Omental fat pad (tissue), 4 donors: ENCODE results near the gene RASGRP4. TPM values are rescaled to one million over a fixed set of nuclear protein-coding genes. Genes with fewer than 3 reads are reported as not detected.
"Not testable (repeated sequence)": the region's sequence is repeated elsewhere in the genome, so short reads cannot be mapped to it uniquely, and the experiment has no call there.

Experiments
- ATAC-seq: fragments of 150-250 bp; one replicate; pipeline ENCODE4 v1.9.1; 2016; ENCODE audit warnings: mild to moderate bottlenecking, moderate library complexity; ENCODE audit not compliant: low FRiP score
- DNase-seq: peaks from one replicate; pipeline ENCODE4 v3.0.0-alpha.2; 2019; ENCODE audit warnings: low spot score
- CTCF ChIP-seq, 3 donors: fragments of 450-650 bp; IDR thresholded peaks; one replicate each; pipeline ENCODE4 v1.5.1; 2016 to 2017; ENCODE audit warnings: antibody characterized with exemption in 3 of 3, mild to moderate bottlenecking in 3 of 3, moderate library complexity in 2 of 3
- total RNA-seq, 4 donors: library from RNA; depleted of rRNA; stranded (reverse); fragments of >200 nt; gene quantifications; one replicate each; pipeline ENCODE4 v1.1.0, GENCODE V29; 2016

Gene RASGRP4
- total RNA-seq, 4 donors from 2014 or later, result 5.8 to 27.6 (median 8.9) TPM

GRCh38 chr19:38437917-38438316 is 11.9 kb upstream of the RASGRP4 start:
- no peak for ATAC-seq
- no peak for DNase-seq
- TF ChIP-seq CTCF (IDR thresholded peaks at IDR 0.05), result no peak

DNA sequence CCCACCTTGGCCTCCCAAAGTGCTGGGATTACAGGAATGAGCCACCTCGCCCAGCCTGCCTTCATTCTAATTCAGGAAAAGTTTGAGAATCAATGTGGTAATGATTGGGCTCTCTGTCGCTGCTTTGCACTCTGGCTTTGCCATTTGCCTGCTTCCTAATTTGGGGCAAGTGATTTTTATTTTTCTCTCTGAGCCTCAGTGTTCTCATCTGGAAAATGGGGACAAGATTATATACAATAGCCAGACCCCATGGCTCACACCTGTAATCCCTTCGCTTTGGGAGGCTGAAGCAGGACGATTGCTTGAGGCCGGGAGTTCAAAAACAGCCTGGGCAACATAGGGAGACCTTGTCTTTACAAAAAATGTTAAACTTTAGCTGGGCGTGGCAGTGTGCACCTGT is 11.3 kb upstream of the RASGRP4 start:
- DNase-seq, result no peak
- ATAC-seq, result no peak

DNA sequence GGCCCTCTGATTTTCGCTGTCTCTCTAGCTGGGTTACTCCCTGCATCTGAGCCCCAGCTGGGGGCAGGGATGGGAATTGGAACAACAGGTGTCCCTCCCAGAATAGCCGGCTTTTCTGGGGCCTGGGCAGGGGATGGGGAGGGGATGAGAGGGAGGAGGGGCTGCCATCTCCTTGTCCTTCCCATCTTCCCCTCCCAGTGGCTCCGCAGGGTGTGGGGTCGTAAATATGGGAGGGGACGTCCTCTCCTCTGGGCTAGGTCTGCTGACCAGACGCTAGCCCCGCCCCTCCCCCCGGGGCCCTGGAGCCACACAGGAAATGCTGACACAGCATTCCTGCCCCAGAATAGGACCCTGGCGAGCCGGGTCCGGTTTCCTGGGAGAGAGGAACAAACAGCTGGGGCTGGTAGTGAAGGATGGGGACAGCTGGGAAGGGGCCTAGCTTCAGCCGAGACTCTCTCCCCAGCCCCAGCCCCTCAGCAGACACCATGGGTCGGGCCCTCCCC is 8.6 kb upstream of the RASGRP4 start:
- no peak for TF ChIP-seq CTCF (IDR thresholded peaks at IDR 0.05)
- no peak for DNase-seq
- no peak for ATAC-seq

More for the DNA sequence above, 11.3 kb upstream of the RASGRP4 start:
- TF ChIP-seq CTCF (IDR thresholded peaks at IDR 0.05), result no peak

GRCh38 chr19:38433268-38433733 is 7.3 kb upstream of the RASGRP4 start, which contains the start of gene RYR1:
Gene RYR1, plus strand, starts transcription at chr19:38433691. Its CDS starts 139 bp downstream, at chr19:38433830.
- peak; percentile 36 for DNase-seq
- ATAC-seq, result peak; percentile 69
- no peak for TF ChIP-seq CTCF (IDR thresholded peaks at IDR 0.05)

DNA sequence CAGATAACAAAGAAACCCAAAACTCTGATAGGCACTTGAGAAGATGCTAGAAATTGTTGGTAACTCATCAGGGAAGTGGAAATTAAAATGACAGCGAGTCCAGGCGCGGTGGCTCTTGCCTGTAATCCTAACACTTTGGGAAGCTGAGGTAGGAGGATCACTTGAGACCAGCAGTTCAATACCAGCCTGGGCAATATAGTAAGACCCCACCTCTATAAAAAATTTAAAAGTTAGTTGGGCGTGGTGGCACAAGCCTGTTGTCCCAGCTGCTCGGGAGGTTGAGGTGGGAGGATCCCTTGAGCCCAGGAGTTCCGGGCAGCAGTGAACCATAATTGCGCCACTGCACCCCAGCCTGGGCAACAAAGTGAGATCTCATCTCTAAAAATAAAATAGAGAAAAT is 4.9 kb upstream of the RASGRP4 start:
- DNase-seq, result no peak
- no peak for TF ChIP-seq CTCF (IDR thresholded peaks at IDR 0.05)
- no peak for ATAC-seq

DNA sequence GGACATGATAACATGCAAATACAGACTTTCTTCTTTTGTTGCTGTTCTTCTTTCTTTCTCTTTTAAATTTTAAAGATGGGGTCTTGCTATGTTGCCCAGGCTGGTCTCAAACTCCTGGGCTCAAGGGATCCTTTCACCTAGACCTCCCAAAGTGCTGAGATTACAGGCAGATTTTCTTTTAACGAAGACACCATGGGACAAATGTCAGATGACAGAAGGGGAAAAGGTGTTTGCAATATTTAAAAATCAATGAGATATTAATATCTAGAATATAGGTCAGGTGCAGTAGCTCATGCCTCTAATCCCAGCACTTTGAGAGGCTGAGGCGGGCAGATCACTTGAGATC is 3.8 kb upstream of the RASGRP4 start:
- ATAC-seq (no peak), DNase-seq (no peak)
- TF ChIP-seq CTCF (IDR thresholded peaks at IDR 0.05), result no peak

- no peak for TF ChIP-seq CTCF (IDR thresholded peaks at IDR 0.05)
- ATAC-seq (no peak), DNase-seq (no peak)
These were observed 3.2 kb upstream of the RASGRP4 start for GRCh38 chr19:38429055-38429810.

DNA sequence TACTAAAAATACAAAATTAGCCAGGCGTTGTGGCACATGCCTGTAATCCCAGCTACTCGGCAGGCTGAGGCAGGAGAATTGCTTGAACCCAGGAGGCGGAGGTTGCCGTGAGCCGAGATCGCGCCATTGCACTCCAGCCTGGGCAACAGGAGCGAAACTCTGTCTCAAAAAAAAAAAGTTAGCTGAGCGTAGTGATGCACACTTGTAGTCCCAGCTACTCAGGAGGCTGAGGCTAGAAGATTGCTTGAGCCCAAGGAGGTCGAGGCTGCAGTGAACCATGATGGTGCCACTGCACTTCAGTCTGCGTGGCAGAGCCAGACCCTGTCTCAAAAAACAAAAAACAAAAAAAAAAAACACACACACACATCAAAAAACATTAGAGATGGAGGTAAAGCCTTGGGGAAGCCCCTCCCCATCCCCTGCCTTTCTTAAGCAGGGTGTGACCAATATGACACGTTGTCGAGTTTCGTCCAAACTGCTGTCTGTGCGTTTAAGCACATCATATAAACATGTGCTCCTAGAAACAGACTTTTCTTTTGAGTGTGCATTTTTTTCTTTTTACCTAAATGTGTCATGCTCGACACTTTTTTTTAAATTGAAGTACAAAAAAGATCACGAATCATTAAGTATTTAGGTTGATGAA is 1.1 kb upstream of the RASGRP4 start:
- not testable (repeated sequence) for ATAC-seq, DNase-seq
